Retinal pigment epithelial cell (primary cell): Measurements from ENCODE around the gene DNAJC21.

ENCODE experiments used
- DNase-seq: peaks from one replicate; pipeline ENCODE4 v3.0.0-alpha.2; 2010; ENCODE audit warnings: low read depth
- H3K4me3 ChIP-seq: 2 replicates; pipeline ENCODE4 v1.5.1; 2011; ENCODE audit warnings: mild to moderate bottlenecking, low read length, control low read depth, moderate library complexity
- TF ChIP-seq, protein P1 (sequence below): conservative IDR thresholded peaks from 2 replicates; pipeline ENCODE4 v1.5.1; 2011; ENCODE audit warnings: low read depth, low read length, control low read depth, inconsistent platforms

Gene DNAJC21

DNA sequence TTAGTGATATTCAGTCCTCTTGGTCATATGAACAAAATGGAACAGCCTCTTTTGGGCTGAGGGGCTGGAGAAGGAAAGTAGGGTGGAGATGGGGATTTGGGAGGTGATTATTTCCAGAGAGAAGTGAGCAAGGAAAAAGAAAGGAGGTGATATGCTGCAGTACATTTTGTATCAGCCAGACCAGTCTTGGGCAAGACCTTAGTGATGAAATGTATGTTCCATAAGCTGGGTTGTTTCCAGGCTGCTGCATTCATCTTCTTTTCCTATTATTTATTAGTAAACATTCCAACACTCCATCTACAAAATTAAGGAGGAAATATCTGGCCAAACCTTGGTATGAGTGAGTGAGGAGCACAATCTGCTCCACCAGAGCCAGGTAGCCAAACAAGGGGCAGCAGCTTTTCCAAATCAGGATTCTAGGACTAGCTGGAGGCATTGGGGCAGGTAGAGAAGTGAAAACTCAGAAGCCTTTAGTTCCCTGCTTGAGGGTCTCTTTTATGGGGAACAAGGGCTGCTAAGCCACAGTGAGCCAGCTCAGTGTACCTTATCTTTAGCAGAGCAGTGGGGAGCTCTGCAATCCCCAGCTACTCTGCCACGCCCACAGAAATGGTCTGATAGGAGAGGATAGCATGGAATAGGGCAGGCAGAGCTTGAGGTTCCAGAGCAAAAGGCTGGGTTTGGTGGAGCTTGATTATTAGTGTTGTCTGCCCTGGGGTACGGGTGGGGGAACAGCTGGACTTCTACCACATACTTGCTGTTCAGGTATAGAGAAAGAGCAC lies 33.5 kb upstream of the DNAJC21 start:
- DNase-seq = no peak
- TF ChIP-seq, protein P1, sequence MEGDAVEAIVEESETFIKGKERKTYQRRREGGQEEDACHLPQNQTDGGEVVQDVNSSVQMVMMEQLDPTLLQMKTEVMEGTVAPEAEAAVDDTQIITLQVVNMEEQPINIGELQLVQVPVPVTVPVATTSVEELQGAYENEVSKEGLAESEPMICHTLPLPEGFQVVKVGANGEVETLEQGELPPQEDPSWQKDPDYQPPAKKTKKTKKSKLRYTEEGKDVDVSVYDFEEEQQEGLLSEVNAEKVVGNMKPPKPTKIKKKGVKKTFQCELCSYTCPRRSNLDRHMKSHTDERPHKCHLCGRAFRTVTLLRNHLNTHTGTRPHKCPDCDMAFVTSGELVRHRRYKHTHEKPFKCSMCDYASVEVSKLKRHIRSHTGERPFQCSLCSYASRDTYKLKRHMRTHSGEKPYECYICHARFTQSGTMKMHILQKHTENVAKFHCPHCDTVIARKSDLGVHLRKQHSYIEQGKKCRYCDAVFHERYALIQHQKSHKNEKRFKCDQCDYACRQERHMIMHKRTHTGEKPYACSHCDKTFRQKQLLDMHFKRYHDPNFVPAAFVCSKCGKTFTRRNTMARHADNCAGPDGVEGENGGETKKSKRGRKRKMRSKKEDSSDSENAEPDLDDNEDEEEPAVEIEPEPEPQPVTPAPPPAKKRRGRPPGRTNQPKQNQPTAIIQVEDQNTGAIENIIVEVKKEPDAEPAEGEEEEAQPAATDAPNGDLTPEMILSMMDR = no peak

DNA sequence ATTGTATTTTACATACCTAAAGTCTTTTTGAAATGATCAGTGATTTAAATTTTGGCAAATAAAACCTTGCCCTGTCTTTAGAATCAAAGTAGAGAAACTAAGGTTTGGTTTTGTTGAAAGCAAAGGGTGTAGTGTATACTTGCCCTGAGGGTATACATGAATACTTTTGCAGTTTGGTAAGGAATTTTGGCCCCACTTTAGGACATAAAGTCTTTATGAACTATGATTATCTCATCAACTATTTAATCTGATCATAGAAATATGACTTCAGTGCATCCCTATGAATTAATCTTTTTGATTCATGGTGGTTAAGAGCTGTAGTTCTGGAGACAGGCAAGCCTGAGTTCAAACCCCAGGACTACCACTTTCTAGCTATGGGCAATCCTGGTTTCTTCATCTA lies 31.7 kb upstream of the DNAJC21 start:
- DNase-seq = no peak
- TF ChIP-seq, protein P1 = no peak
- H3K4me3 ChIP-seq = no peak overlapping the region

More for the DNA sequence above, 33.5 kb upstream of the DNAJC21 start:
- no peak overlapping the region for H3K4me3 ChIP-seq

DNA sequence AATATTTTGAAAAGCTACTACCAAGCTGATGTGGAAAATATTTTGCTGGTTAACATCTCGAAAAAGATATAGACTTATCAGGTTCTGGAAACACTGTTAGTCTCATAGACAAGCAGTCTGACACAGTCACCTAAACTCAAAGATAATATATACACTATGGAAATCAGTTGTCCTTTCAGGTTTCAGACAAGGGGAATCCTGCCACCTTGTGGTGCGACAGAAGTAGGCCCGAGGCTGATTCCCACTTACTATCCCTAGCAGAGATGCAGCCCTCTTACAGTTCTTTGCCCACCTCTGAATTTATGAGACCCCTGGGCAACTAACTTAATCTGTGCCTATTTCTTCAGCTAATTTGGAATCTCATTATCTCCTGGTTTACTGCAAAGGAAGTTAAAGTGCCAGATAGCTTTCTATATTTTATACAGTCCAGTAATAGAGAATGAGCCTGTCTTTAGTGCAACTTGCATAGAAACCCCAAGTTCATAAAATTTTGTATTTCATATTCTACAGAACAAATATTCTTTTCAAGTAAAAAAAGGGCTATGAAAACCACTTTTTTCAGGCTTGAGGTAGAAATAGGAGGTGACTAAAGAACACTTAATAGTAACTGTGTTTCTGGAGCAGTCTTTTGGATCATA lies 31.0 kb upstream of the DNAJC21 start:
- H3K4me3 ChIP-seq = no peak overlapping the region
- peak; percentile 30 for DNase-seq
- TF ChIP-seq, protein P1 = peak; percentile 91

DNA sequence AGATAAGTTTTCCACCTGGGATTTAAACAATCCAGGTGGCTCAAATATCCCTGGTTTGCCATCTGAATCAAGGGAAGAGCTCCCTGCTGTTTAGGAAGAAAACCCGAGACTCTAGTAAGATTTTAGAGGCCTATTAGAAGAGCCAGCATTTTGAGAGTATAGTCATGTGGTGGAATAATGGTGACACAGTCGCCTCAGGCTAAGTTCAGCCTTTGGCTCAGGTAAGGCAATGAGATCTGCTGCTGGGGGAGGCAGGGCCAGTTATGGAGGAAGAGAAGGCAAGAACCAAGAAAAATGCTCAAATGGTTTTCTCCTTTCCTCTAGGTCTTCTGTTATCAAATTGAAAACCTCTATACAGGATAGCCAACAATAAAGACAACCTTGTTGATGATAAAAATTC lies 30.3 kb upstream of the DNAJC21 start:
- no peak for DNase-seq
- no peak overlapping the region for H3K4me3 ChIP-seq
- TF ChIP-seq, protein P1 = no peak

DNA sequence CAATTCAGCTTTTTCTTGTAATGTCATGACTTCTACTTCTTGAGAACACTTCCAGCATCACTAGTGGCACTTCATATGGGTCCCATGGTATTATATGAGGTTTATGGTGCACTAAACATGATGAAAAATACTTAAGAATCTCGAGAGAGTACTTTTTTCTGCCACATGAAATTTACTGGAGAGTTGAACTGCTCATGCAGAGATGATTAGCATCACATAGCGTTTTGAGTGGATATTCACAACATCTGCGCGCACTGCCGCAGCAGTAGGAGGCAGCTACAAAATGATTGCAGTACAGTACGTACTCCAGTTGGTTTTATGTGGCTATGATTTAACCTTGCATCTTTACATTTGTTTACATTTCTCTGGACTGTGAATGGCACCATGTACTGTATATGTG lies 28.7 kb upstream of the DNAJC21 start:
- H3K4me3 ChIP-seq = no peak overlapping the region
- DNase-seq = no peak
- TF ChIP-seq, protein P1 = no peak

DNA sequence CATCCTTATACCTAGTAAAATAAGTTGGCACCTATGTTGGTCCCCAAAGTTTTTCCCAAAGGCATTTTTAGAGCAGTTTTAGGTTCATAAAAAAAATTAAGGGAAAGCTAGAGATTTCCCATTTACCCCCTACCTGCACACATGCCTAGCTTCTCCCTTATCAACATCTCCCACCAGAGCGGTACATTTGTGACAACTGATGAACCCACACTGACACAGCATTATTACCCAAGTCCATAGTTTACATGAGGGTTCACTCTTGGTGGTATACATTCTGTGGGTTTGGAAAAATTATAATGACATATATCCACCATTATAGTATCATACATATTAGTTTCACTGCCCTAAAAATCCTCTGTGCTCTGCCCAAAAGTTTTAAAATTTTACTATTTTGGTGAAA lies 26.1 kb upstream of the DNAJC21 start:
- H3K4me3 ChIP-seq = no peak overlapping the region
- TF ChIP-seq, protein P1 = no peak
- no peak for DNase-seq

DNA sequence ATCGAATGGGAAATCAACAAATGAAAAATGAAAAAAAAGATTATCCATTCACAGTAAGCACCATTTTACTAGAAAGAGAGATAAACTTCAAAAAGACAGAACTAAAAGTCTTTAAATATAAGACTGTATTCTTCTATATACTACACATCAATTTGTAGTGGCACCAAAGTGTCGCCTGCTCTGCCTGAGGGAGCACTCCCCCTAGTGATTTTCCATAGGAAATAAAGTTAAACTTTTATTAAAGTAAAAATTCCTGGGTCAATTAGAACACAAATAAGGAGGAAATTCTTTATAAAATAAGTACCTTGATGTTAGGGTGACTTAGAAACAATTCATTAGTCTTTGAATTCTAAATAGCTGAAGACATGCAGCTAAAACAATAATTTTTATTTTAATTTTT lies 23.8 kb upstream of the DNAJC21 start:
- H3K4me3 ChIP-seq = no peak overlapping the region
- DNase-seq = no peak
- TF ChIP-seq, protein P1 = peak; percentile 64
